GM13977 (cell line): ENCODE data around the gene SHH.

Experiments
- DNase-seq: peaks from one replicate; pipeline ENCODE4 v3.0.0; 2012; ENCODE audit warnings: low spot score
- in situ Hi-C: fragments of 300-500 bp; cut with MboI; formaldehyde crosslinking; loops from one replicate; pipeline ENCODE4 v1.12.0; 2022; ENCODE audit warnings: low sequenced_read_pairs, low pct_unique_long_range_greater_than_20kb, mixed read lengths, inconsistent platforms; ENCODE audit not compliant: unreplicated experiment
- TF ChIP-seq, protein P1 (sequence below): IDR thresholded peaks from 2 replicates; pipeline ENCODE4 v1.5.1; 2012; ENCODE audit warnings: mild to moderate bottlenecking, control low read depth; ENCODE audit not compliant: insufficient read depth; ENCODE audit errors: extremely low read depth, missing control alignments

SHH gene

DNA sequence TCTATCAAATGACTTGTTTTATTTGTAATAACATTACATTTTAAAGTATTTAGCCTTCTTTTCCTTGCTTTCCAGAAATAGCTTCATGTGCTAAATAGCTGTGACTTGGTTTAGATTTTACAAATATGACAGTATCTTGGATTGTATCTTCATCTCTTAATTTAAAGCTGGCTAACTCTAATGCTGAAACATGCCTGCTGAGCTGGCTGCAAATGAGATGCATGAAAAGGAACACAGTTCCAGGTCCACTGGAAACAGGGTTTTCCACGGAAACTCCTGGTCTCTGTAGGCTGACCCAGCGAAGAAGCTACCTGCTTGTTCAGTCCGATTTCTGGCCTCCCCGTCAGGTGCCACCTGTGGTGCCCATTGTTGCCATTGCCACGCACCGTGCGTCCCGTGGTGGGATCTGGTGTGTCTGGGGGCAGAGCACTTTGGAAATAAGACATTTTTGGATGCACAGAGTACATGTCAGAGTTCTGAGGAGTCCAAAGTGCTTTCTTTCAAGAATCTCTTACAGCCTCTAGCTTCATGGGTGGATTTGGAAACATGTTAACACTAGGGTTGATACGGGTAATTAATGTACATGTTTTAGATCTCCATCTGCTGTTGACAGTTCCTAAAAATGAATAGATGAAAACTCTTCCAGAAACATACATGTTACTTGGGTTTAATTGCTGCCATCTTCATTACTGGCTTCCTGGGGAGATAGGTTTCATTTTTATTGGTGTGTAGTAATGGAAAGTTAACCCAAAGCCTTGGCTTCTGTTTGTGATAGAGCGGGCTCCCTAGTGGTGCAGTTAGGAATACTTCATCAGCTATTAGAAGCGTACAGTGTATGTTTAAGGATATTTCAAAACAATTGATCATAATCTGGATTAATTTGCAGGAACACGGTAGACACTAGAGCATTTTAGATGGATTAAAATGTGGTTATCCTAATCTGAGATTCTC is 45.0 kb downstream of the SHH start:
- TF ChIP-seq, protein P1, sequence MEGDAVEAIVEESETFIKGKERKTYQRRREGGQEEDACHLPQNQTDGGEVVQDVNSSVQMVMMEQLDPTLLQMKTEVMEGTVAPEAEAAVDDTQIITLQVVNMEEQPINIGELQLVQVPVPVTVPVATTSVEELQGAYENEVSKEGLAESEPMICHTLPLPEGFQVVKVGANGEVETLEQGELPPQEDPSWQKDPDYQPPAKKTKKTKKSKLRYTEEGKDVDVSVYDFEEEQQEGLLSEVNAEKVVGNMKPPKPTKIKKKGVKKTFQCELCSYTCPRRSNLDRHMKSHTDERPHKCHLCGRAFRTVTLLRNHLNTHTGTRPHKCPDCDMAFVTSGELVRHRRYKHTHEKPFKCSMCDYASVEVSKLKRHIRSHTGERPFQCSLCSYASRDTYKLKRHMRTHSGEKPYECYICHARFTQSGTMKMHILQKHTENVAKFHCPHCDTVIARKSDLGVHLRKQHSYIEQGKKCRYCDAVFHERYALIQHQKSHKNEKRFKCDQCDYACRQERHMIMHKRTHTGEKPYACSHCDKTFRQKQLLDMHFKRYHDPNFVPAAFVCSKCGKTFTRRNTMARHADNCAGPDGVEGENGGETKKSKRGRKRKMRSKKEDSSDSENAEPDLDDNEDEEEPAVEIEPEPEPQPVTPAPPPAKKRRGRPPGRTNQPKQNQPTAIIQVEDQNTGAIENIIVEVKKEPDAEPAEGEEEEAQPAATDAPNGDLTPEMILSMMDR = no peak
- DNase-seq = no peak
- in situ Hi-C loops = loop anchor here (10.0 kb wide), 1 partner anchor 162 kb away; no protein-coding TSS in a partner anchor

DNA sequence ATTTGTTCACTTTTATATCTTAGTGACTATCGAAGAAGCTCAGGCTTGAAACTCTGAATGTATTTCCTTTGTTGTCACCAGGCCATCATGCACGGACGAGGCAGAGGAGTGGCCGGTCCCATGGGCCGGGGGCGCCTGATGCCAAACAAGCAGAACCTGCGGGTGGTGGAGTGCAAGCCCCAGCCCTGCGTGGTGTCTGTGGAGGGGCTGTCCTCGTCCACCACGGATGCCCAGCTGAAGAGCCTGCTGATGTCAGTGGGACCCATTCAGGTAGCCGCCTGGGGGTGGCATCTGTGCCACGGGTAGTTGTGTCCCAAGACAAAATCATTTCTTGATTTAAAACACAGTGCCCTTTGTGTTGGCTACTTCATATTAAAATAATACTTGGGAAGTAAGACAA is 45.9 kb downstream of the SHH start:
- in situ Hi-C loops = loop anchor here (10.0 kb wide), 1 partner anchor 162 kb away; no protein-coding TSS in a partner anchor
- TF ChIP-seq, protein P1 = no peak
- no peak for DNase-seq

DNA sequence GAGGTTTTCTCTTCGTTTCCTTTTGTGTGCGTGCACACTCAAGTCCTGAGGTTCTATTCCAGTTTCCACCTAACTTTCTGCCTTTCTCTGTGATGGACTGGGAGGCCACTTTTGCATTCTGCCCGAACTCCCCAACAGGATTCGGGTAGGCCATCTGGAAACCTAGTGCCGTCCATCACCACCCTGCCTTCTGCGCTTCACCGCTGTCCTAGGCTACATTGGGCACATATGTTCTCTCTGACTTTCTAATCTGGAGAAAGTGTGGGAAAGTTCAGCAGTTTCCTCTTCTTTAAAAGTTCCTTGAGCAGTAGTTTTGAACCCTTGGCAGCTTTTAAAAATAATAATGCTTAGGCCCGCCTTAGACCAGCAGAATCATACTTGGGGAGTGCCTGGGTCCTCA is 46.8 kb downstream of the SHH start:
- in situ Hi-C loops = loop anchor here (10.0 kb wide), 1 partner anchor 161 kb away; no protein-coding TSS in a partner anchor
- DNase-seq = no peak
- TF ChIP-seq, protein P1 = no peak

DNA sequence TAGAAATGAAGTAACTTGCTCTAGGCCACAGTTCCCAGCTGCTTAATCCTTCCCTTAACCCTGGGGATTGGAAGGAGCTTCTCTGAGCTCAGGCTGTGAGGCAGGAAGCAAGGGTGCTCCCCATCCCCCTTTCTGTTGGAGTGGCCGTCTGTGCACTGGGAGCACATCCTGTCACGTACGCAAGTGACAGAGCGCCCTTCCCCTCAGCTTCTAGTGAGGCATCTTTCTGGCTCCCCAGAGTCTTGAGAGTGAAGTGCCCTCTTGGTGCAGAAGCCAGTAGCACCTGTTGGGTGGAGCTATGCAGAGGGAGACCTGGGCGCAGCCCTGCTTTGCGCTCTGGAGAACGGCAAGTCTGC is 47.8 kb downstream of the SHH start:
- in situ Hi-C loops = loop anchor here (10.0 kb wide), 1 partner anchor 160 kb away; no protein-coding TSS in a partner anchor

DNA sequence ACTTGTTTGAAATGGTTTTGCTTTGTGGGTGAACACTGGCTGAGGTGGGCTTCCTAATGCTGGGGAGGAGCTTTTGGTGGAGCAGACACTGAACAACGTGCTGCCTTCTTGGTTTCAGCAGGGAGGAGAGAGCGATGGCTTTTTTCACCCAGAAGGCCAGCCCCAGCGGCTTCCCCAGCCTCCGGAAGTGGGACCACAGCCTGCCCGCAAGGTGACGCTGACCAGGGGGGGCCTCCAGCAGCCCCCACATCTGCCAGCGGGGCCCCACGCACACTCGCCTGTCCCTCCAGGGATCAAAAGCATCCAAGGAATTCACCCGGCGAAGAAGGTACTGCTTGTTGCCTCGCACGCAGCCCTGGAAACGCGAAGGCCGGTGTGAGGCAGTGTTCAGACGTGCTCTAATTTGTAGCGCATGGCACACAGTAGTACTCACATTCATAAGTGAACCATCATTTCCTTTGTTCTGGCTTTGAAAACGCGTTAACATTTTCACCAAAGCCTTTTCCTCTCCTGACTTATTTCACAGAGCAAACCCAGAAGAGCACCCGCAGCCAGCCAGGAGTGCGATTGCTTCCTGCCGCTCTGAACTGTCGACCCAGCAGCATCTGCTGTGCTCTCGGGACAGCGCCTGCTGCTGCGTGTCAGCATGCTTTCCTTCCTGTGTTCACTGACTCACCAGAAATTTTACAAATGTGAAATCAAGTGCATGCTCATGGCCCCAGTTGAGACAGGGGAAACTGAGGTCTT is 48.4 kb downstream of the SHH start:
- in situ Hi-C loops = loop anchor here (10.0 kb wide), 1 partner anchor 159 kb away; no protein-coding TSS in a partner anchor
- TF ChIP-seq, protein P1 = no peak
- DNase-seq = peak; percentile 77

More for the DNA sequence above, 47.8 kb downstream of the SHH start:
- TF ChIP-seq, protein P1 = no peak
- no peak for DNase-seq

DNA sequence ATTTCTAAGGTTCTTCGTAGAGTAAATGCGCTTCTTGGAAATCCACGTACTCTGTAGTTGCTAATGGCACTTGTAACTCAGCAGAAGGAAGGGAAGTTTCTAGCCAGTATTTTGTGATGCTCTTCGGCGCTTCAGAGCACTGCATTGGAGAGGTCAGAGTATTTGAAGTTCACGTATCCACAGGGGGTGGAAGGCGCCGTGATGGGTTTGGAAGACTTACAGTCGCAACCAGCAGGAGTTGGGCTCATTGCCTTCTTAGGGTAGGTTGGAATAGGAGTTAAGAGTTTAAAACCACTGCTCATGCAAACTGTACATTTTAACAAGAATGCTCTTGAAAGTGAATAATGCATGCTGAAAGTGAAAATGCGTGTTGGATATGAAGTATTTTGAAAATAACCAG is 49.1 kb downstream of the SHH start:
- TF ChIP-seq, protein P1 = no peak
- no peak for DNase-seq
- in situ Hi-C loops = loop anchor here (10.0 kb wide), 1 partner anchor 158 kb away; no protein-coding TSS in a partner anchor
